HCT116 (cell line): Measurements from ENCODE around the gene SIAH2.

Experiments
- CTCF ChIP-seq, 3 experiments: fragments of 200-600 bp in 1 of 3; sonication (generic) in 1 of 3; IDR thresholded peaks in 2 of 3; conservative IDR thresholded peaks in 1 of 3; 2 replicates each; pipeline ENCODE4 v1.5.1; 2012 to 2017; ENCODE audit warnings: low read depth in 2 of 3, low read length in 2 of 3, antibody characterized with exemption in 1 of 3, borderline replicate concordance in 1 of 3, control low read depth in 1 of 3, mild to moderate bottlenecking in 1 of 3, mixed read lengths in 1 of 3, mixed run types in 1 of 3, moderate library complexity in 1 of 3; ENCODE audit not compliant: insufficient read depth in 1 of 3
- JUND ChIP-seq: IDR thresholded peaks from 2 replicates; pipeline ENCODE4 v1.6.1; 2012
- POLR2A ChIP-seq: IDR thresholded peaks from 2 replicates; pipeline ENCODE4 v1.7.0; 2011; ENCODE audit warnings: borderline replicate concordance; ENCODE audit not compliant: insufficient read depth, insufficient read length; ENCODE audit errors: extremely low read depth
- POLR2AphosphoS5 ChIP-seq: IDR thresholded peaks from 2 replicates; pipeline ENCODE4 v1.6.1; 2011; ENCODE audit warnings: mild to moderate bottlenecking, low read depth, low read length, moderate library complexity
- SP1 ChIP-seq: IDR thresholded peaks from 2 replicates; pipeline ENCODE4 v1.6.1; 2012; ENCODE audit warnings: low read depth

DNA sequence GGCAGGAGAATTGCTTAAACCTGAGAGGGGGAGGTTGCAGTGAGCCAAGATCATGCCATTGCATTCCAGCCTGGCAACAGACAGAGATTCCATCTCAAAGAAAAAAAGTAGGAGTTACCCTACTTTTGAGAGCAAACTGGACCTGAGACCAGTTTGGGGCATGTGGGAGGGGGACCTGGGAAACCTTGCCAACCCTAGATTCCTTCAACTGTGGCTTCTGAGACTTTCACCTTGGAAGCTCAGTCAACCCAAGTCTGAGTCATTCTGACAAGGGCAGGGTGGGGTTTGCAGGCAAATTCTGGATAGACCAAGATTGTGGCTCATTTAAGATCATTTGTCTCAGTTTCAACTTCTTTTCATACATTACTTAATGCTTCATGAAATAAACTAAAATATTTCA is 23.8 kb upstream of the SIAH2 start:
- TF ChIP-seq CTCF (IDR thresholded peaks at IDR 0.05 in 2 of 3, conservative IDR thresholded peaks at IDR 0.05 in 1 of 3; ENCODE audit: borderline replicate concordance in 1 of 3, insufficient read depth in 1 of 3, low read depth in 2 of 3, low read length in 2 of 3) (no peak), JUND (no peak), SP1 (no peak), POLR2AphosphoS5 (no peak), POLR2A (no peak)
